ENCODE results near the gene LEMD2. TPM values are rescaled to one million over a fixed set of nuclear protein-coding genes. Genes with fewer than 3 reads are reported as not detected.

LEMD2 gene
- total RNA-seq, 4 donors from 2014 or later: 57.3 to 159 (median 112) TPM

DNA sequence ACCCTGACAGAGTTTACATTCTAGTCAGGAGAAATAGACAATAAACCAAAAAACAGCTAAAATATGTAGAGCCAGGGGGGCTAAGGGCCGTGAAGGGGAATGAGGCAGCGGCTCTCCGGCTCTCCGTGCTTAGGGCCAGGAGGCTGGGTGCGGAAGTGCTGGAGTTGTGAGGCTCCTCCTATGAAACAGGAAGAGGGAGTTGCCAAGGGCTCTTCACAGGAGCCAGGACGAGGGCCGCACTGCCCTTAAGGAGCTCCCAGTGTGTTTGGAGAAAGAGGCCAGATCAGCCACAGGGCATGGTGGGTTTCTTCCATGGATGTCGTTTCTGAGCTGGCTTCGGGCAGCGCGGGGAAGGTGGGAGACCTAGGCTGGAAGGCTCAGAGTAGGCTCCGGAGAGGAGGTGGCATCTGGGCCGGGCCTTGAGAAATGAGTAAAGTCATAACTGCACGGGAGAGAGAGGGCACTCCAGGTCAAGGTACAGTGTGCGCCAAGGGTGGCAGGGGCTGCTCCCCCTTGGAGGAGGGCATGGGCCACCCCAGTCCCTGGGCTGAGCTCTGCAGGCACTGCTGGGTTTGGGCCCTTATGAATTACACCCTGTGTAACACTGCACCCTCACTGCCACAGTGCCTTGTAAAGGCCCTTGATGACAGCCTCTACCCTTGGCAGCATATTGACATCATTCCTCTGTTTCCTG, 35.7 kb upstream of the LEMD2 start:
- peak overlapping the region in 2 of 4 donors; percentile 52 to 58 for H3K27ac ChIP-seq
- intact Hi-C loops (cut with DNase I; ENCODE audit: low total_unique reads): no loop called here

DNA sequence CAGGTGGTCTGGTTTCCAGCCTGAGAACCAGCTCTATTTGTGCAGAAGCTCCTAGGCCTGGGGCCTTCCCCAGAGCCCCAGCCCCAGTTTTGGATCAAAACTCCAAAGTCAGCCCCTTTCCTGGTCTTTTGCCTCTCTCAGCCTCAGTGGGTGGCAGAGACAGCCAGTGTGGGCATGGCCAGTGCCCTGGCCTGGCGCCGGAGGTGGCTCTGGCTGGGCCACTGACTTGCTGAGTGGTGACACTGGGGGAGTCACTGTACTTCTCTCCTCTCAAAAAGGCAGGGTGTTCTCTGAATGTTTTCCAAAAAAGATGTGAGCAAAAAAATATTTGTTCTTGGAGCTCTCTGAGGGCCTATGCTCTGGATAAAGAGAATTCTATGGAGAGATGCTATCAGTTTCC, 34.9 kb upstream of the LEMD2 start:
- H3K27me3 ChIP-seq: no peaks in the 10 kb centered on the region
- 93% methylated on average over 2 of the region's 2 CpGs; no CpG with 5 or more reads in 1 of the 2 donors for WGBS, 2 donors (ENCODE audit: low coverage in 1 of 2)
- no peak overlapping the region for H3K4me3 ChIP-seq
- no peak overlapping the region for H3K27ac ChIP-seq
- H3K4me1 ChIP-seq: peaks cover 8 to 21% (median 12%) of the 10 kb centered on the region in 4 donors
- TF ChIP-seq CTCF (IDR thresholded peaks at IDR 0.05): no peak
- no peak for TF ChIP-seq EP300 (IDR thresholded peaks at IDR 0.05; ENCODE audit: low read depth)
- TF ChIP-seq POLR2A (IDR thresholded peaks at IDR 0.05): no peak
- TF ChIP-seq POLR2AphosphoS5 (IDR thresholded peaks at IDR 0.05): no peak
- no peak for DNase-seq
- no peaks in the 10 kb centered on the region for H3K36me3 ChIP-seq
- in situ Hi-C loops (cut with MboI; ENCODE audit: low pct_ligation_motif_present in 1 of 4, low pct_unique_long_range_greater_than_20kb in 1 of 4, low sequenced_read_pairs in 3 of 4): no loop called here
- no peaks in the 10 kb centered on the region for H3K9me3 ChIP-seq
- intact Hi-C loops (cut with DNase I; ENCODE audit: low total_unique reads): no loop called here

More for the DNA sequence above, 35.7 kb upstream of the LEMD2 start:
- H3K36me3 ChIP-seq: no peaks in the 10 kb centered on the region
- 36 to 54% methylated on average over 5 to 15 of the region's 15 CpGs for WGBS, 2 donors (ENCODE audit: low coverage in 1 of 2)
- peak; percentile 63 for DNase-seq
- in situ Hi-C loops (cut with MboI; ENCODE audit: low pct_ligation_motif_present in 1 of 4, low pct_unique_long_range_greater_than_20kb in 1 of 4, low sequenced_read_pairs in 3 of 4): no loop called here
- TF ChIP-seq EP300 (IDR thresholded peaks at IDR 0.05; ENCODE audit: low read depth): no peak
- TF ChIP-seq POLR2AphosphoS5 (IDR thresholded peaks at IDR 0.05): no peak
- peak; percentile 40 for TF ChIP-seq POLR2A (IDR thresholded peaks at IDR 0.05)
- TF ChIP-seq CTCF (IDR thresholded peaks at IDR 0.05): no peak
- H3K4me3 ChIP-seq: peak overlapping the region in 2 of 4 donors; percentile 6 to 10
- peaks cover 9 to 23% (median 12%) of the 10 kb centered on the region in 4 donors for H3K4me1 ChIP-seq
- no peaks in the 10 kb centered on the region for H3K9me3 ChIP-seq
- no peaks in the 10 kb centered on the region for H3K27me3 ChIP-seq

GRCh38 chr6:33822575-33823395, 33.9 kb upstream of the LEMD2 start:
- Histone ChIP-seq H3K27me3 (no peaks in the 10 kb centered on the region), H3K36me3 (no peaks in the 10 kb centered on the region), H3K27ac (no peak overlapping the region), H3K4me1 (peaks cover 0 to 11% (median 2%) of the 10 kb centered on the region in 4 donors), H3K4me3 (no peak overlapping the region), H3K9me3 (no peaks in the 10 kb centered on the region)
- TF ChIP-seq POLR2AphosphoS5 (IDR thresholded peaks at IDR 0.05): no peak
- no peak for TF ChIP-seq CTCF (IDR thresholded peaks at IDR 0.05)
- no peak for TF ChIP-seq POLR2A (IDR thresholded peaks at IDR 0.05)
- TF ChIP-seq EP300 (IDR thresholded peaks at IDR 0.05; ENCODE audit: low read depth): no peak
- intact Hi-C loops (cut with DNase I; ENCODE audit: low total_unique reads) (no loop called here), in situ Hi-C loops (cut with MboI; ENCODE audit: low pct_ligation_motif_present in 1 of 4, low pct_unique_long_range_greater_than_20kb in 1 of 4, low sequenced_read_pairs in 3 of 4) (no loop called here)
- WGBS, 2 donors (ENCODE audit: low coverage in 1 of 2): 61 to 82% methylated on average over 5 to 10 of the region's 10 CpGs
- DNase-seq: no peak

GRCh38 chr6:33820784-33821520, 32.0 kb upstream of the LEMD2 start:
- intact Hi-C loops (cut with DNase I; ENCODE audit: low total_unique reads) (no loop called here), in situ Hi-C loops (cut with MboI; ENCODE audit: low pct_ligation_motif_present in 1 of 4, low pct_unique_long_range_greater_than_20kb in 1 of 4, low sequenced_read_pairs in 3 of 4) (no loop called here)
- TF ChIP-seq POLR2A (IDR thresholded peaks at IDR 0.05) (no peak), POLR2AphosphoS5 (IDR thresholded peaks at IDR 0.05) (no peak), EP300 (IDR thresholded peaks at IDR 0.05; ENCODE audit: low read depth) (no peak), CTCF (IDR thresholded peaks at IDR 0.05) (no peak)
- Histone ChIP-seq H3K27ac (no peak overlapping the region), H3K27me3 (peaks cover under 1% of the 10 kb centered on the region), H3K4me1 (peaks cover 0 to 5% (median 2%) of the 10 kb centered on the region in 4 donors), H3K9me3 (no peaks in the 10 kb centered on the region), H3K36me3 (no peaks in the 10 kb centered on the region), H3K4me3 (no peak overlapping the region)
- DNase-seq: no peak
- WGBS, 2 donors (ENCODE audit: low coverage in 1 of 2): 62 to 63% methylated on average over 1 to 7 of the region's 7 CpGs
